Measurements from ENCODE around the gene MRPL57. TPM values are rescaled to one million over a fixed set of nuclear protein-coding genes. Genes with fewer than 3 reads are reported as not detected.
"Not testable (repeated sequence)": the region's sequence is repeated elsewhere in the genome, so short reads cannot be mapped to it uniquely, and the experiment has no call there.

Gene MRPL57
- total RNA-seq, 1 donor from 2014 or later, result 11.4 TPM

GRCh38 chr13:21218351-21219035, 42.0 kb downstream of the MRPL57 start:
- Mint-ChIP-seq H3K36me3 (ENCODE audit: low read depth) (peaks cover 2% of the 10 kb centered on the region), H3K4me1 (ENCODE audit: low read depth) (no peaks in the 10 kb centered on the region), H3K27me3 (ENCODE audit: low read depth) (peaks cover 24% of the 10 kb centered on the region), H3K9me3 (ENCODE audit: low read depth) (peaks cover 16% of the 10 kb centered on the region), H3K4me3 (ENCODE audit: unreplicated experiment) (no peak overlapping the region), H3K27ac (ENCODE audit: unreplicated experiment) (no peak overlapping the region)
- TF ChIP-seq CTCF (IDR thresholded peaks at IDR 0.05), result no peak
- DNase-seq (ENCODE audit: low spot score), result no peak

- Mint-ChIP-seq H3K27me3 (ENCODE audit: low read depth) (peaks cover 19% of the 10 kb centered on the region), H3K4me1 (ENCODE audit: low read depth) (no peaks in the 10 kb centered on the region), H3K4me3 (ENCODE audit: unreplicated experiment) (no peak overlapping the region), H3K27ac (ENCODE audit: unreplicated experiment) (no peak overlapping the region), H3K9me3 (ENCODE audit: low read depth) (peaks cover 16% of the 10 kb centered on the region), H3K36me3 (ENCODE audit: low read depth) (peaks cover 2% of the 10 kb centered on the region)
- TF ChIP-seq CTCF (IDR thresholded peaks at IDR 0.05), result no peak
- DNase-seq (ENCODE audit: low spot score), result no peak
Observed at GRCh38 chr13:21219036-21219381, 42.6 kb downstream of the MRPL57 start.

- H3K4me3 Mint-ChIP-seq (ENCODE audit: unreplicated experiment); H3K4me1 Mint-ChIP-seq (ENCODE audit: low read depth); H3K36me3 Mint-ChIP-seq (ENCODE audit: low read depth); H3K27ac Mint-ChIP-seq (ENCODE audit: unreplicated experiment); DNase-seq (ENCODE audit: low spot score): not testable (repeated sequence)
- Mint-ChIP-seq H3K27me3 (ENCODE audit: low read depth) (peaks cover 15% of the 10 kb centered on the region), H3K9me3 (ENCODE audit: low read depth) (peaks cover 16% of the 10 kb centered on the region)
Observed at GRCh38 chr13:21219716-21220115, 43.3 kb downstream of the MRPL57 start.

GRCh38 chr13:21221268-21221667, 44.8 kb downstream of the MRPL57 start:
- Mint-ChIP-seq H3K9me3 (ENCODE audit: low read depth) (peaks cover 16% of the 10 kb centered on the region), H3K27me3 (ENCODE audit: low read depth) (peaks cover 4% of the 10 kb centered on the region), H3K4me1 (ENCODE audit: low read depth) (no peaks in the 10 kb centered on the region), H3K36me3 (ENCODE audit: low read depth) (peaks cover 2% of the 10 kb centered on the region), H3K27ac (ENCODE audit: unreplicated experiment) (no peak overlapping the region), H3K4me3 (ENCODE audit: unreplicated experiment) (no peak overlapping the region)
- no peak for TF ChIP-seq CTCF (IDR thresholded peaks at IDR 0.05)
- DNase-seq (ENCODE audit: low spot score), result no peak

GRCh38 chr13:21225082-21225481, 48.6 kb downstream of the MRPL57 start:
- Mint-ChIP-seq H3K27me3 (ENCODE audit: low read depth) (peaks cover 2% of the 10 kb centered on the region), H3K4me1 (ENCODE audit: low read depth) (no peaks in the 10 kb centered on the region), H3K27ac (ENCODE audit: unreplicated experiment) (no peak overlapping the region), H3K4me3 (ENCODE audit: unreplicated experiment) (no peak overlapping the region), H3K9me3 (ENCODE audit: low read depth) (peaks cover 16% of the 10 kb centered on the region), H3K36me3 (ENCODE audit: low read depth) (peaks cover 2% of the 10 kb centered on the region)
- no peak for TF ChIP-seq CTCF (IDR thresholded peaks at IDR 0.05)
- no peak for DNase-seq (ENCODE audit: low spot score)

Measured in chondrocyte (in vitro differentiated cells).